ENCODE data around the gene CCDC15.
A peak's percentile ranks its signal among the peaks of the same experiment; 100 is the strongest.

Gene CCDC15

GRCh38 chr11:124987096-124987495 is 33.1 kb downstream of the CCDC15 start:
- no peak for TF ChIP-seq CTCF (IDR thresholded peaks at IDR 0.05; ENCODE audit: insufficient read depth, low read depth, low read length, missing control alignments)
- DNase-seq (ENCODE audit: low read depth), result no peak
- no peak overlapping the region for H3K4me3 ChIP-seq (ENCODE audit: low read length)

GRCh38 chr11:124988063-124988462 is 34.1 kb downstream of the CCDC15 start:
- TF ChIP-seq CTCF (IDR thresholded peaks at IDR 0.05; ENCODE audit: insufficient read depth, low read depth, low read length, missing control alignments), result no peak
- no peak for DNase-seq (ENCODE audit: low read depth)
- no peak overlapping the region for H3K4me3 ChIP-seq (ENCODE audit: low read length)

GRCh38 chr11:125001079-125001778 is 47.2 kb downstream of the CCDC15 start:
- TF ChIP-seq CTCF (IDR thresholded peaks at IDR 0.05; ENCODE audit: insufficient read depth, low read depth, low read length, missing control alignments), result no peak
- peak; percentile 43 for DNase-seq (ENCODE audit: low read depth)
- no peak overlapping the region for H3K4me3 ChIP-seq (ENCODE audit: low read length)

- TF ChIP-seq CTCF (IDR thresholded peaks at IDR 0.05; ENCODE audit: insufficient read depth, low read depth, low read length, missing control alignments), result no peak
- no peak for DNase-seq (ENCODE audit: low read depth)
- H3K4me3 ChIP-seq (ENCODE audit: low read length), result no peak overlapping the region
Observed at GRCh38 chr11:125001849-125002248, 47.8 kb downstream of the CCDC15 start.

- no peak for DNase-seq (ENCODE audit: low read depth)
- TF ChIP-seq CTCF (IDR thresholded peaks at IDR 0.05; ENCODE audit: insufficient read depth, low read depth, low read length, missing control alignments), result no peak
- no peak overlapping the region for H3K4me3 ChIP-seq (ENCODE audit: low read length)
Observed at GRCh38 chr11:125005491-125005890, 51.5 kb downstream of the CCDC15 start.

- no peak overlapping the region for H3K4me3 ChIP-seq (ENCODE audit: low read length)
- DNase-seq (ENCODE audit: low read depth), result no peak
- TF ChIP-seq CTCF (IDR thresholded peaks at IDR 0.05; ENCODE audit: insufficient read depth, low read depth, low read length, missing control alignments), result no peak
Observed at GRCh38 chr11:125016413-125016812, 62.4 kb downstream of the CCDC15 start.

GRCh38 chr11:125020342-125020741 is 66.3 kb downstream of the CCDC15 start:
- no peak for TF ChIP-seq CTCF (IDR thresholded peaks at IDR 0.05; ENCODE audit: insufficient read depth, low read depth, low read length, missing control alignments)
- no peak overlapping the region for H3K4me3 ChIP-seq (ENCODE audit: low read length)
- no peak for DNase-seq (ENCODE audit: low read depth)

Data from epithelial cell of esophagus (primary cell).